Articular chondrocyte of knee joint (primary cell): ENCODE measurements around the gene SACM1L. TPM values are rescaled to one million over a fixed set of nuclear protein-coding genes. Genes with fewer than 3 reads are reported as not detected.

Experiments used
- small RNA-seq: library from RNA; depleted of rRNA; stranded (forward); fragments of <200 nt; gene quantifications from one replicate; pipeline ENCODE3, GENCODE V24; 2012
- total RNA-seq: library from RNA; depleted of rRNA; stranded (reverse); fragments of >200 nt; gene quantifications from 2 replicates; pipeline ENCODE4 v1.2.3, GENCODE V29; 2012

Gene SACM1L
- total RNA-seq: 40.9 and 45.1 TPM in 2 replicates

GRCh38 chr3:45688882-45689786, at the start of gene SACM1L:
Gene SACM1L (plus strand): TSS chr3:45689396. CDS start chr3:45689466, 70 bp downstream.

Small RNAs within 50 kb of the gene (small RNA-seq; reads per million reads assigned to genes)
- gene RN7SL145P: not detected

Other genes with a start within 250 kb of the SACM1L start
- 19.8 and 27.3 TPM in 2 replicates for gene LIMD1, start 94.6 kb upstream of the SACM1L start, total RNA-seq
- gene SLC6A20, start 107.1 kb downstream of the SACM1L start, total RNA-seq: not detected in 2 replicates
- gene LZTFL1, start 152.7 kb downstream of the SACM1L start, total RNA-seq: 26.7 and 29.5 TPM in 2 replicates
- gene CCR9, start 197.1 kb downstream of the SACM1L start, total RNA-seq: not detected in 2 replicates